ENCODE data around the gene CD300LB.
"Not testable (repeated sequence)": the region's sequence is repeated elsewhere in the genome, so short reads cannot be mapped to it uniquely, and the experiment has no call there.

CD300LB gene

DNA sequence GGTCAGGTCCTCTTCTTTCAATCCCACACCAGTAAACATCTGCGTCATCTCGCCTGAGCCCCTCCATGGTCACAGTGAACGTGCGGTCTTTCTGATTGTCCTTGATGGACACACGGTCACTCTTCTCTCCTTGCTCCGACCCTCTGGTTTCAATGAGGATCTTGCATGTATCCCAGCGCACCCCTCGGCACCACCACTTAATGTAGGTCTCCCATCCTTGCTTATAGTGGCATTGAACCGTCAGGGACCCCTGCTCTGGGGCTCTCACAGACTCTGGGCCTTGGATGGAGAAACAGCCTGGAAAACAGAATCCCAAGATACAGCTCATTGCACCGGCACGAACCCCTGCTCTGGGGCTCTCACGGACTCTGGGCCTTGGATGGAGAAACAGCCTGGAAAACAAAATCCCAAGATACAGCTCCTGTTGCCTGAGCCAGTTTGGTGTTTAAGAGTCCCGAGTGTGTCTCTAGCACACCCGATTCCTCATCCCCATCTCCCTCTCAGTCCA lies 5.4 kb downstream of the CD300LB start:
- DNase-seq (ENCODE audit: low read depth): no peak

DNA sequence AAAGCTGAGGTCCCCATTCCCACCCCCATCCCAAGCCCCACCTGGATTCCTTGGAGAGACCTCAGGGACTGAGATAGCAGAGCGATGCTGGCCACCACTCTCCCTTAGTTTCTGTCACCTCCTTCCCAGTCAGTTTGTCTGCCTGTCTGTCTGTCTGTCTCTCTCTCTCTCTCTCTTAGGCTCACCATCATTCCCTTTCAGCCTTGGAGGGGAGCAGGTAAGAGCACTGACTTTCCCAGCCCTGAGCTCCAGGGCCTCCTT lies 5.9 kb downstream of the CD300LB start:
- DNase-seq (ENCODE audit: low read depth): no peak

GRCh38 chr17:74524653-74525464 lies 6.4 kb downstream of the CD300LB start:
- DNase-seq (ENCODE audit: low read depth): no peak

DNA sequence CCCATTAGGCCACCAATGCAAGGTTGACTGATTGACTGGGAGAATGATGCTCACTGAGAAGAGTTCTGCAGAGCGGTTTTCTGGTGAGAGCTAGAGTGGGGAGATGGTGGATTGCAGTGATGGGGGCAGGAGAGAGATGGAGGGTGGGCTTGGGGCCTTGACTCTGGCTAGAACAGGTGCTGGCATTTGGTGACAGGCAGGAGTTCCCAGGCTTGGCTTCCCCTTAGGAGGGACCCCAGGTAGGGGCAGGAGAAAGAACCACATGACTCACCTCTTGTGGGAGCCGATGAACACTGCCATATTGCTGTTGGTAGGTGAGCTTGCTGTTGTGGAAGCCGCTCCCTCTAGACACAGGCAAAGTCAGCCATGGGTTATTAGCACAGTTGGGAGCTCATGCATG lies 8.0 kb downstream of the CD300LB start:
- no peak for DNase-seq (ENCODE audit: low read depth)

DNA sequence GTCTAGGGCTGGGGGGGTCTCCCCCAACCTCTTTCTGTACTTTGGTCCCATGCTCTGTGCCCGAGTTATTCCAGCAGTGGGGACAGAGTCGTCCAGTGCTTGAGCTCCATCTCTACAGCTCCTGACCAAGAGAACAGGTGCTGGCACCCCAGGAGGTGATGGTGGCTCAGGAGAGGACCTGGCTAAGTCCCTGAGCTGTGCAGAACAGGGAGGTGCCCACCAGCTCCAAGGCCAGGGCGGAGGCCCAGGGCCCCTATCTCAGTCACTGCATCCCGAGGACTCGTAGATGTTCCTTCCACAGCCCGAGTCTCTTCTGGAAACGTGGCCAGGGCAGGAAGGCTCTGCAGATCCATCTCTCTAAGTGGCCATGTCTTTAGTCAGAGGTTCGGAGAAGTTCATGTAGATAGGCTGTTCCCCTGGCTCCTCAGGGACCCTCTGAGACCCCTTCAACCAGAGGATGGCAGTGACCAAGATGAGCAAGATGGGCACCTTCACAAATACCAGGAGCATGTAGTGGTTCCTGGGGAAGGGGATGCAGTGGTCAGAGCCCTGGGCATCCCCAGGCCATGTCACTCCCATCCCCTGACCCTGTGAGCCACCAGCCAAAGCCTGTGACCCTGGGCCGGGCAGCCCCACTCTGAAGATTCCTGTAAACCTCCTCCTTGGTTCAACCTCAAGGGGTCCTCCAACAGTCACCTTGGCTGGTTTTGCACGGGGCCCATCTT lies 8.7 kb downstream of the CD300LB start:
- DNase-seq (ENCODE audit: low read depth): no peak

- DNase-seq (ENCODE audit: low read depth): no peak
These were observed 9.5 kb downstream of the CD300LB start for GRCh38 chr17:74521701-74522201.

DNA sequence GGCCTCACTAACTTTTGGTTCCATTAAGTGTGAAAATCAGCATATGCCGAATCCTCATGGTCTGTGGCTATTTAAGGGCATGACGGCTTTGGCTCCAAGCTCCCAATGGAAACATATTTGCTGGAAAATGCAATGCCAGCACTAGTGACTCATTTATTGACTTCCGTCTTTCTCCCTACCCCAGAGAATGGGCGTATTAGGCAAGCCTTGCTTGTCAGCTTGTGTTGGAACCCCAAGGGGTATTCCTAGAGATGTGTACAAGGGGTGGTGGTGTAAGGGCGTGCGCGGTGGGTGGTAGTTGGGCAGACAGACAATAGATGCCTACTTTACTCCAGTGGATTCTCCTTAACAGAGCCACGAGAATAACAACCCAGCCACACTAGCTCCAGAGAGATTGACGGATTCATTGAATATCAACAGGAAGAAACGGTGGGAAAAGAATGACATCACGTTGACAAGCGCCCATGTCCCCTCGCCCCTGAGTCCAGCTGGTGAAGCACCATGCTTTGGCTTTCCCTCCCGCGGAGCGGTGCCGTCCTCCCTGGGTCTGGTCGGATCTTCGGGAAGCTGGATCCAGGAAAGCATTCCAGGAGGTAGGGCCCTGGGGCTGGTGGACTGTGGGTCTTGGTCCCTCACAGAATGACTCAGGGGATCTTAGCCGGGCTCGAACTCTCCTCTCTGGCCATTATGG lies 10.3 kb downstream of the CD300LB start:
- no peak for DNase-seq (ENCODE audit: low read depth)

DNA sequence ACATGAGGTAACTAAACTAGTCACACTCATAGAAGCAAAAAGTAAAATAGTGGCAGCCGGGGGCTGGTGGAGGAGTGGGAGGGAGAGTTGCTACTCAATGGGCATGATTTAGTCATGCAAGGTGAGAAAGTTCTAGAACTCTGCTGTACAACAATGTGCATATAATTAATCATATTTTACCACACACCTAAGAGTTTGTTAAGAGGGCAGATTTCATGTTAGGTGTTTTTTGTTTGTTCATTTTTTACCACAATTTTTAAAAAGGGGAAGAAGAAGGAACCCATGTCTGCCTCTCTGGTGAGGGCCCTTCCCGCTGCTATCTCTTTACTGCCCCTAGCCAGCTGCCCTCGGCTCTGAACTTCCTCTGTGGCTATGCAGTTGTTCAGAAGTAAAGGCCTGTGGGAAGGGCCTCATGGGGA lies 11.2 kb downstream of the CD300LB start:
- DNase-seq (ENCODE audit: low read depth): no peak

DNA sequence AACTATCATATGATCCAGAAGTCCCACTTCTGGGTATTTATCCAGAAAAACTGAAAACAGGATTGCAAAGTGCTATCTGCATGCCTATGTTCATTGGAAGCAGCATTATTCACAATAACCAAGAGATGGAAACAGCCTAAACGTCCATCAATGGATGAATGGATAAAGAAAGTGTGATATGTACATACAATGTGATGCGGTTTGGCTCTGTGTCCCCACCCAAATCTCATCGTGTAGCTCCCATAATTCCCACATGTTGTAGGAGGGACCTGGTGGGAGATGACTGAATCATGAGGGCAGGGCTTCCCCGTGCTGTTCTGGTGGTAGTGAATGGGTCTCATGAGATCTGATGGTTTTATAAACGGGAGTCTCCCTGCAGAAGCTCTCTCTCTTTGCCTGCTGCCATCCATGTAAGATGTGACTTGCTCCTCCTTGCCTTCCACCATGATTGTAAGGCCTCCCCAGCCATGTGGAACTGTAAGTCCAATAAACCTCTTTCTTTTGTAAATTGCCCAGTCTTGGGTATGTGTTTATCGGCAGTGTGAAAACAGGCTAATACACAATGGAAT lies 12.8 kb downstream of the CD300LB start:
- not testable (repeated sequence) for DNase-seq (ENCODE audit: low read depth)

DNA sequence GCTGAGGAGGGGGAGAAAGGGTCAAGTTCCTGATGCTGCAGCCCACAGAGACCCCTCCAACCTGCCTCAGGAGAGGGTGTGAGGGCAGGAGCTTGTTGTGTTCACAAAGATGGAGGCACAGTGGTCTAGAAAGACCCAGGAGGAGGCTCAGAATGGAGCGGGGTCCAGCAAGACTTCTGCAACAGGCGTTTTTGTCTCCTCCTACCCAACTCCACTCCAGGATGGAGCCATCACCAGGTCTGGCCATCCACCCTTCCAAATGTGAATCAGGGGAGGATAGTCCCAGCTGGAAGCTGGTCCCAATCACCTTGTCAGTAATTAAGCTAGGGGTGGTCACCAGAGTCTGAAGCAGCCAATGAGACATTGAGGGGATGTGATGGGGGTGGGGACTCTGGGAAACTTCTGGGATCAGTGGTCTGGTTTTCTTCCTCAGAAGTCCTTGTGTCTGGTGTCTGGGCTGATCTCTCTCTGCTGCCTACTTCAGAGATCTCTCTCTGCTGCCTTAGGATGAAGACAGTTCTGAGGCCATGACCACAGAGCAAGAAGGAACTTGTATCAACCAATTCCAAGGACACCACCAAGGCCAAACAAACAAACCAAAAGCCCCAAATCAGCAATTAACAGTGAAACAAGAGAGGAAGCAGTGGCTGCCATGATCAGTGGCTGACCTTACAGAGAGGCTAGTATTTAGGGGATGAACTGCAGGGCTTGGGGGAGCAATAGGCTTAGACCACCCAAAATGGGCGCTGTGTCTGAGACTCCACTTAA lies 14.5 kb downstream of the CD300LB start:
- DNase-seq (ENCODE audit: low read depth): no peak

DNA sequence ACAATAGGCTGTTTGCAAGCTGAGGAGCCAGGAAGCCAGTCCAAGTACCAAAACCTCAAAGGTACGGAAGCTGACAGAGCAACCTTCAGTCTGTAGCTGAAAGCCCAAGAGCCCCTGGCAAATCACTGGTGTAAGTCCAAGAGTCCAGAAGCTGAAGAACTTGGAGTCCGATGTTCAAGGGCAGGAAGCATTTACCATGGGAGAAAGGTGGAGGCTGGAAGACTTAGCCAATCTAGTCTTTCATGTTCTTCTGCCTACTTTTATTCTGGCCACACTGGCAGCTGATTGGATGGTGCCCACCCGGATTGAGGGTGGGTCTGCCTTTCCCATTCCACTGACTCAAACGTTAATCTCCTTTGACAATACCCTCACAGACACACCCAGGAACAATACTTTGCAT lies 15.3 kb downstream of the CD300LB start:
- no peak for DNase-seq (ENCODE audit: low read depth)

DNA sequence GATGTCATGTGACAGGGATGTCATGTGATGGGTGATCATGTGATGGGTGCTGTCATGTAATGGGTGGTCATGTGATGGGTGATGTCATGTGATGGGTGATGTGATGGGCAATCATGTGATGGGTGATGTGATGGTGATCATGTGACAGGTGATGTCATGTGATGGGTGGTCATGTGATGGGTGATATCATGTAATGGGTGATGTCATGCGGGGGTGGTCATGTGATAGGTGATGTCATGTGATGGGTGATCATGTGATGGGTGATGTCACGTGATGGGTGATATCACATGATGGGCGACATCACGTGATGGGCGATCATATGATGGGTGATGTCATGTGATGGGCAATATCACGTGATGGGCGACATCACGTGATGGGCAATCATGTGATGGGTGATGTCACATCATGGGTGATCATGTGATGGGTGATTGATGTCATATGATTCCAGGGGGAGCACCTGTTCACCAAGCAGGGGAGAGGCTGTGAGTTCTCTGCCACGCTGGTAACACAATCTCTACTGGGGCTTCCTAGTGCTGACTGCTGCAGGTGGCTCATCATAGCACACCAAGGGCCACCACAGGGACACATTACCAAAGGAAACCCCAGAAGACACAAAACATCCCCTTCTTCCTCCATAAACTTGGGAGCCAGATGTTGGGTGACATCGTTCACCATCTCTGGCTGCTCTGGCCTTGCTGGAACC lies 16.5 kb downstream of the CD300LB start:
- DNase-seq (ENCODE audit: low read depth): no peak

GRCh38 chr17:74513987-74514631 lies 17.2 kb downstream of the CD300LB start:
- DNase-seq (ENCODE audit: low read depth): peak; percentile 51

DNA sequence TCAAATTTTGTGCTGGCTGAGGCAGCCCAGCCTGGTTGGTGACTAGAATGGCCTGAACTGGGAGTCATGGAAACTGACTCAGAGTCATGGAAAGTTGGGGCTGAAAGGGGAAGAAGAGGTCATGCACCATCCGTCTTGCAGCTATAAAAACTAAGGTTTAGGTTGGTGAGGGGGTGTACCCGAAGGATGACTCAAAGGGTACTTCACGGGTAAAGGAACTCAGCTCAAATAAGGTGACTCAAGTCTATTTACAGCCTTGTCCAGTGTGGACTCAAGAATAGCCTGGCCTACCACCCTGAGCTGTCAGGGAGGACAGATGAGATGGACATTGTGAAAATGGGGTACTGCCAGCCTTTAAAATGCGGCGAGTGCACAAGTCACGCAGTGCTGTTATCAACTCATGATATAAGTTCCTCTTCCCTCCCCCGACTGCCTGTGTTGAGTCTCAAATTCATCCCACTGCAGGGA lies 18.6 kb downstream of the CD300LB start:
- no peak for DNase-seq (ENCODE audit: low read depth)

DNA sequence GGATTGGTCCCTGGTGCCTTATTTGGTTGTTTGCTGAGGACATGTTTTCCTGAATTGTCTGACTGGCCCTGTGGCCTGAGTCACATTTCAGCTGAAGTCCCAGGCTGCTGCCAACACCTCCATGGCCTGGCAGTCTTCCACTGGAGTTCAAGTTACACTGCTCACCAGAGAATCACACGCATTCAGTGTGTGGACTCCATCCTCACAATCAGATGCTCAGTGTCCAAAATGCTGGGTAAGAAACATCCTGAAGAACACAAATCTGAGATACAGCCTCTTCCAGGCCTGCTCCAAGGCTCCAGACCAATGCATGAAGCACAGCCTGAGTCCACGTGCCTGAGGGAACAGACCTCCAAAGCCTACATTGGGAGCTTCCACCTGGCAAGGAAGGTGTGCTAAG lies 19.2 kb downstream of the CD300LB start:
- DNase-seq (ENCODE audit: low read depth): no peak

DNA sequence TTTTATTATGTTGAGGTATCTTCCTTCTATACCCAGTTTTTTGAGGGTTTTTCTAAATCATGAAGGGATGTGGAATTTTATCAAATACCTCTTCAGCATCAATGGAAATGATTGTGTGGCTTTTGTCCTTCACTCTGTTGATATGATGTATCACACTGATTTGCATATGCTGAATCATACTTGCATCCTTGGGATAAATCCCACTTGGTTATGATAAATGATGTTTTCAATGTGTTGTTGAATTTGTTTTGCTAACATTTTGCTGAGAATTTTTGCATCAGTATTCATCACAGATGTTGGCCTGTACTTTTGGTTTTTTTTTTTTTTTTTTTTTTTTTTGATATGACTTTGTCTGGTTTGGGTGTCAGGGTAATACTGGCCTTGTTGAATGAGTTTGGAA lies 23.1 kb downstream of the CD300LB start:
- DNase-seq (ENCODE audit: low read depth): no peak

DNA sequence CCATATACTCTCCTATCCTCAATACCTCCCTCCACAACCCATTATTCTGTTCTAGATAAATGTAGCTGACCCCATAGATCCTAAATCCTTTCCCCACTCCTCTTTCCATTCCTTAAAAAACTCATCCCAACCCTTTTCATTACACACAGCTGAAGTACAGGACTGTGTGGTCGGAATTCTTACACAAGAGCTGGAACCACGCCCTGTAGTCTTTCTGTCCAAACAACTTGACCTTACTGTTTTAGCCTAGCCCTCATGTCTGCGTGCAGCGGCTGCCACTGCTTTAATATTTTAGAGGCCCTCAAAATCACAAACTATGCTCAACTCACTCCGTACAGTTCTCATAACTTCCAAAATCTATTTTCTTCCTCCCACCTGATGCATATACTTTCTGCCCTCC lies 27.3 kb downstream of the CD300LB start:
- not testable (repeated sequence) for DNase-seq (ENCODE audit: low read depth)

DNA sequence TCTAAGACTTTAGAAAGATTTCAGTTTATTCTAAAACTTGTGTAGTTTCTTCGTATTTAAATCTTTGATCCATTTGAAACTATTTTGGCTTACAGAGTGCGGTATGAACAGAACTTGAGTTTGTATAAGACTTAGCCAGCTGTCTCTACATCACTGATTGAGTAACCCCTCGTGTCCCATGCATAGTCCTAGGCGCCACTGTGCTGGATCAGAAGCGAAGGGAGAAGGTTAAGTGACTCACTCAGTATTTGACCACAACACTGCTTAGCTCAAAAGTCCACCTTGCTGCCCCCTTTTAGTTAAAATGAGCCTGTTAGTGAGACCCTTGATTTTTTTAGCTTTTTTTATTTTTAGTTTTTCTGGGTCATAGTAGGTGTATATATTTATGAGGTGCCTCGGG lies 28.4 kb downstream of the CD300LB start:
- no peak for DNase-seq (ENCODE audit: low read depth)

DNA sequence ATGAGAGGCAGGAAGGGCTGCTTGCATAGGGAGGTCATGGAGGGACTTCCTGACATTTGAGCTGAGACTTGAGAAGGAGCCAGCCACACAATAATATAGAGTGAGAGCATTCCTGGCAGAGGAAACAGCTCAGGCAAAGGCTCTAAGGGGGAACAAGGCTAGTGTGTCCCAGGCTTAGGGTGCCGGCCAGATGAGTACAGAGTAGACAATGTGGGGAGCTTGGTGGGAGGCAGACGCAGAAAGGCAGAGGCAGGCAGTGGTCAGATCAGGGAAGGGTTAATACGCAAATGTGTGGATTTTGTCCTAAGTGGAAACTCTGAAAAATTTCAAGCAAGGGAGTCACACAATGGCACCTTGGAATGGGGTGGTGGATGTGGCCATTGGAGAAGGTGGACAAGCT lies 31.3 kb downstream of the CD300LB start:
- no peak for DNase-seq (ENCODE audit: low read depth)

GRCh38 chr17:74497471-74497870 lies 33.8 kb downstream of the CD300LB start:
- DNase-seq (ENCODE audit: low read depth): no peak

All from T follicular helper cell (primary cell).